Measurements from ENCODE around the gene ROBO1.
A peak's percentile ranks its signal among the peaks of the same experiment; 100 is the strongest.

ROBO1 gene

DNA sequence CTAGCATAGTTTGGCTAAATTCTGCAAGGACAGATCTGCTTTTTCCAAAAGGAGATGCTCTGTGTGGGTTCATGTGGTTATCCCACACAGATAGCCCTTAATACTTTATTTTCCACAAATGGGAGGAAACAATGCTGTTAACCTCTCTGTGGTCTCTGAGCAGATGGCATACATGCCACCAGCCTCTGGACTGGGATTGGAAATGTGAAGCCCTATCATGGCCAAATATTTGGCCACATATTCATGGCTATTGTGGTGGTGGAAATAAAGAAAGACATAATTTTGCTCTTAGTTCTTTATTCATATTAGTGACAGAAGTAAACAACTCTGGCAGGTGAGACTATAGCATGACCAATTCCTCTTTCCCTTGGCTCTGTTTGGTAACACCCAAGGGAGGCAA, 726.2 kb downstream of the ROBO1 start:
- DNase-seq = no peak

DNA sequence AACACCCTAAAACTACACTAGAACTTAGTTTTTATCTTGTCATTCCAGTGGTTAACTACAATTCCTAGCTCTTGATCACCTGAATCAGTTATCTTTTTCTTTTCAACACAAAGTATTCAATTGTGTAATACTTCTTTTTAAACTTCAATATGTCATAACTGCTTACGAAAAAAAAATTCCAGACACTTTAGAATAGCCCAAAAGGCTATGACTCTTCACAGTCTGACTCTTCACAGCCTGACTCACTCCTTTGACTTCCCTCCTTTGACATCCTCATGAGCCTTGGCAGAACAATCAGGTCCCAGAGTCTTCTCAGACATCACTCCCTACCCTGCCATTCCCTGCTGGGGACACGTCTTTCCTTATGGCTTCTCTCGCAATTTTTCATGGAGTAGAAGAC, 727.1 kb downstream of the ROBO1 start:
- DNase-seq = no peak

DNA sequence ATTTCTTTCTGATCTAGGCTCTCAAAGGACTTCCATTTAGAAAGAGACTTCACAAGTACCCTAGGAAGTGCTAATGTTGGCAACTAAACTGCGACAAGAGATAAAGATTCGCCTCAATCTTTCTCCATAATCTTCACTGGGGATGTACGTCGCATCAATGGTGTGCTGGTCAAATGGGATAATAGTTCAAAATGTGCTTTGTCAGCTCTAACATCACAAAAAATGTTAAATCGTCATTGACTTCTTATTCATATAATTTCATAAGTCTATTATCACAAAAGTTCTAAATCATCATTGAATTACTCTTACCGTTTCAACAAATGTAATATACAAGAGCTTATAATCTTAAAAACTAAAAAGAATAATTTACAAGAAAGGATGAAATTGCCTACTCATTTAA, 727.7 kb downstream of the ROBO1 start:
- no peak for DNase-seq

DNA sequence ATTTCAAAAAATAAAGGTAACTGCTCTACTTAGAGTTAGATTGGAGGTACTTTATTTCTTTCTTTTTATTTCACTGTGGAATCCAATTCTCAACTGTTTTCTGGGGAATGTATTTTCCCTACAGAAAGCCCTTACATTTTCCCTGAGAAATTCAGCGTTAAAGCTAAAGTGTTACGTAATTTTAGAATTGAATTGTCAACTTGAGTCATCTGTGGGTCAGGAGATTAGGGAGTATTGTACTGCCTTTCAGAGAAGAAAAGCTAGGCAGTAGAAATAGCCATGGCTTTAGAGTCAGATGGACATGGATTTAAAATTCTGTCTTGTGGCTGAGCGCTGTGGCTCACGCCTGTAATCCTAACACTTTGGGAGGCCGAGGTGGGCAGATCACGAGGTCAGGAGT, 728.6 kb downstream of the ROBO1 start:
- no peak for DNase-seq

DNA sequence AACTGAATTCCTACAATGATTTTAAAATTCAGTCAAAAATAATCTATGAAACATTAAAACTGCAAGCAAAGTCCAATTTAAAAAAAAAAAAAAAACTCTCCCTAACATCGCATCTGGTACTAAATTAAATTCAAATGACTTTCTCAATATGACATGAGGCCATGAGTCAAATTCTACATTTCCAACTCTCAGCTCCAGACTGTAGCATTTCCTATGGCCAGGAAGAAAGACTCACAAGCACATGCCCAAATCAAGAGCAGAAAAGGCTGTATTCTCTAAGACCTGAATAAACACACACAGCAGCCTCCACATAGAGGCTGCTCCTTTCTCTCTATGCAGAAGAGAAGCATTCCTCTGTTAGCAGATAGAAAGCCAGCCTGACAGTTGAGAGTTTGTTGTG, 729.2 kb downstream of the ROBO1 start:
- no peak for DNase-seq

DNA sequence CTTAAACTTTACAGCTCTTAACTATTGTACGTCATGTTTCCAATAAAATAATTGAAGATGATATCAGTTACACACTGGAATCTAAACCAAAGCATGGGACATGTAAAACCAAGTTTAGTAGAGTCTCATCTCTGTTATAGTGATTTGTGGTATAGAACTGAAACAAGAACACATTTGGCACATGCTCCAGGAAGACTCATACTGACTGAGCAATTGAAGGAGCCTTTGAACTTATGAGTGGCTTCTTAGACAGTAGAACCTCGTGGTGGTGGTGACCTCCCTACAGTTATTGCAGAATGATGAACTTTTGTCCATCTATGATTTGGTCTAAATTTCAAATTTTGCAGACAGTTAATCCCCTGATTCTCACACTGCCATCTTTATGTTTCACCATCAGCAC, 729.7 kb downstream of the ROBO1 start:
- no peak for DNase-seq

DNA sequence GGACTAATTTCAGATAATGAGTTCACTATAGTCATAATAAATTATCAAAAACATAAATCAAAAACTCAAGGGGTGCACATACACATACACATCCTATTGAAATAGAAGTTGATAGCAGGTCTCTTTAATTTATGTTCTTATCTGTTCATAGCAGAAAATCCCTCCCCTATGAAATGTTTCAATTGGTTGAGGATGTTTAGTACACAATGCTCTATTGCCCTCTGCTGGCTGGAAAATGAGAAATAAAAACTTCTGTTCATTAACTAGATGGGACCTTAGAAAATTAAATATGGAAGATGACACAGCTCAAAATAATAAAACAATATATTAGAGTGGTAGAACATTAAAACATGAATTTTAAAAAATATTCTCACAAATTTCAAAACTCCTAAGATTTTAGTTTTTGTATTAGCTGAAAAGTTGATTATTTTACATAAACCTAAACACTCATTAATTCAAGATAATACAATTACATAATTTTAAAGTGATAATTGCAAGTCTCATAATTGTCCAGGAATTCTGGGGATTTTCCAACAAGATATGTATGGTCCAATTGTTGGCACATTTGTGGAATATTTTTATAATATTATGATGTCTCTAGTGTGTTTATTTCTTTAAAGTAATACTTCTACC, 735.0 kb downstream of the ROBO1 start:
- DNase-seq = no peak

DNA sequence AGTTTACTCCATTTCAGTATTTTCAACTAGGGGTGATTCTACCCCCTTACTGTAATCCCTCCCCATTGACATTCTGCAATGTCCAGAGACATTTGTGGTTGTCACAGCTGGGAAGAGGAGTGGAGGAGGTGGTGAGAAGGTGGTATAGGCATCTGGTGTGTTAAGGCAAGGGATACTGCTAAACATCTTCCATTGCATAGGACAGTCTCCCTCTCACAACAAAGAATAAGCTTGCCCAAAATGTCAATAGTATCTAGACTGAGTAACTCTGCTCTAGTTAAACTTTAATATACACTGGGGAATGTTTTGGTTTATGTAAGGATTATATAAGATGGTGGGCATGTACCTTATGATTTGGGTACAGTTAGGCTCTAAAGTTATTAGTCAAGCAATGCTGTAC, 737.6 kb downstream of the ROBO1 start:
- DNase-seq = no peak

DNA sequence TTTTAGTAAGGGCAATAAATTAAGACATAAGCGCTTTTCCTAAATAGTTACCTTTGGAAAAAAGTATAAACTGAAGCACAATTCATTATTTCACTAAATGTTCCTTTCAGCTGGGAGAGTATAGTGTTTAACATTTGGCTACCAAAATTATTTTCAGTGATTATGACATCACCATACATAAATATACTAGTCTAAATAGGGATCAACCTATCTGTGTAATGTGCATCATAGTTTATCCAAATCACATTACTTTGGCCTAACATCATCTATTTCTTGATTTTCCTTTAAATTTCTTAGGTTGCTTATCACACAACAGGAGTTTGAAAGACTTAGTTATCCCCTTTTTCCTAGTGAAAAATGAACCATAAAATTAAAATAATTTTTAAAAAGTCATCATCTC, 738.9 kb downstream of the ROBO1 start:
- no peak for DNase-seq

DNA sequence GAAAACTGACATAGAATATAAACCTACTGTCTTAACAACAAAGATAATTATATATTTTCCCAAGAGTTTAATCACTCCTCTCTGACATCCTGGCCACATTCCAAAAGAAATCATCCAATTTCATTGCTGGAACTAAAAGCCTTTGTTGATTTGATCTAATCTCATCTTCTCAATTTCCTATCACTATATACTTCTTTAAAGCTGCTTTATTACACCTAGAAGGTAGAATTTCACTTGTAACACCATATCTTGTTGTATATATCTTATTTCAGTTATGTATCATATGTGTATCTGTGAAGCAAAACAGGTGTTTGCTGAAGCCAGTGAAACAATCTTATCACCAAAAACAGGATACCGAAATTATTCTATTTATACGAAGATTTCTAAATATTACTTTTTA, 740.2 kb downstream of the ROBO1 start:
- no peak for DNase-seq

DNA sequence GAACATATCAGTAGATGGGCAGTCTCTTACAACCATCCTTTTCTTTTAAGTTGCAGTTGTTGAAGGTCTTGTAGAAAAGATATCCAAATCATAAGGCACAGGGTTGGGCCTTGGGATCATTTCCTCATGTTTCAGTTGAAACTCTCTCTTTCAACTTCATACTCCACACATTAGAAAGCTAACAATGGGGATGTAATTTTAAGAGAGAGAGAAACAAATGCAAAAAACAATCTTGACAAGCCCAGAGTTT, 747.9 kb downstream of the ROBO1 start:
- DNase-seq = no peak

DNA sequence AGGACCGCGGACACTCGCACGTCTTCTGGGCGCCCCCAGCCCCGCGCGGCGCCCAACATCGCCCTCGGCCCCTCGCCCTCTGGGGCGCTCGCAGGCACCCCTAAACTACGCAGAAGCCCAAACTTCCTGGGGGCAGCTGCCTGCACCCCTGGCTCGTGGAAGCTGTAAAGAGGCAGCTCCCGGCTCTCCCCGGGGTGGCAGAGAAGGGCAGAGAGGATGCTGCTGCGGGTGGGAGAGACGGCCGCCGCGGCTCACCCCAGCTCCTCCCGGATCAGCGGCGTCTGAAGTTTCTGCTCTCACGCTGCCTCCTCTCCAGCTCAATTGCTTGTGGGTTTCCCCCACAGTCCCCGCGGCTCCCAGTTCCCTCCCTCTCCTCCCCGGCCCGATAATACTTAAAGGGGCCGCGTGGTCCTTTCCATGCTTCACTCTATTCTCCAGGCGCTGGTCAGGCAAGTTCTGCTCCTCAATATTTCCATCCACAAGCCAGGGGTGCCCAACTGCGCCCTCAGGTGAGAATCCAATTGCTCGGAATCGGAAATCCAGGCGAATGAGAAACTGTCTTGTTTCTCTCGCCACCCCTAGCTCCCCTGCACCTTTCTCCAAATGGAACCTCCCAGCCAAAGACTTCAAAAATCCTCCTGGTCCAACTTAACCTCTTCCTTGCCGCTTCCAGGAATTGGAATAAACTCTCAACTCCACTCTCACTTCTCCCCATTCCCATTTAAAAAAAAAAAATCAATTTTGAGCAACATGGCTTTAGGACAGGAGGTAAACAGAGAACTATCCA, 748.5 kb downstream of the ROBO1 start:
- DNase-seq = peak; percentile 35

DNA sequence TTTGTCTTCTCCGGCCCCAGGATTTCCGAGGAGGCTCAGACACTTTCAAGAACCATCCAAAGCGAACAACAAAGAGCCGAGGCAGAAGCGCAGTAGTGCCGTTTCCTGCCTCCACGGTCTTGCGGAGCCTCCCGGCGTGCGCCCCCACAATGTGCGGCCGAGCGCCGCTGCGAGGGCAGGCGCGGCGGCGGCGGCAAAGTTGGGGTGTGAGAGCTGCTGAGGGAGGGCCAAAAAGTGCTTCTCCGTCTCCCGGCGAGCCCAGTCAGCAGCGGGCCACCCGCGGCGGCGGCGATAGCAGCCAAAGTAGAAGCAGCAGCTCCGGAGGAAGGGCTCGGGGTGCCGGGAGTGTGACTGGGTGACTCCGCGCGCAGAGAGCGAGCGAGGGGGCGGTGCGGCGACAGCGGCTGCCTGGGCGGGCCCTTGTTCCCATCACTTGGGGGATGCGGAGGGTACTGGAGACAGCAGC, 749.1 kb downstream of the ROBO1 start:
- DNase-seq = no peak

DNA sequence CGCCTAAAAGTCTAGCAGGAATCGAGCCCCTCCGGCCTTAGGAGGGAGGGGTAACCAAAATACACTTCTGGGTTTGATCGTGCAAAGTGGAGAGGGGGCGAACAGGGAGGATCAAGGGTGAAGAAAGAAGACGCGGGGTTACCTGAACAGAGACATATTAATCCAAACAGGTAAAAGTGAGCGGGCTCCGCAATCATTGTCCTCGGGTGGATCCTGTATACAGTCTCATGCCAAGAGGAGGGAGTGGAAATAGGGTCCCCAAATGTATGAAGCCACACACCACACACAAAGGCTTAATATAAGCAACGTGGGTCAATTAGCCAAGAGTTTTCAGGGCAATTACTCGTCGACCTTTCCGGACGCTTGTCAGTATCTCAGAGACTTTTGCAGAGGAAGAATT, 749.5 kb downstream of the ROBO1 start:
- DNase-seq = no peak

DNA sequence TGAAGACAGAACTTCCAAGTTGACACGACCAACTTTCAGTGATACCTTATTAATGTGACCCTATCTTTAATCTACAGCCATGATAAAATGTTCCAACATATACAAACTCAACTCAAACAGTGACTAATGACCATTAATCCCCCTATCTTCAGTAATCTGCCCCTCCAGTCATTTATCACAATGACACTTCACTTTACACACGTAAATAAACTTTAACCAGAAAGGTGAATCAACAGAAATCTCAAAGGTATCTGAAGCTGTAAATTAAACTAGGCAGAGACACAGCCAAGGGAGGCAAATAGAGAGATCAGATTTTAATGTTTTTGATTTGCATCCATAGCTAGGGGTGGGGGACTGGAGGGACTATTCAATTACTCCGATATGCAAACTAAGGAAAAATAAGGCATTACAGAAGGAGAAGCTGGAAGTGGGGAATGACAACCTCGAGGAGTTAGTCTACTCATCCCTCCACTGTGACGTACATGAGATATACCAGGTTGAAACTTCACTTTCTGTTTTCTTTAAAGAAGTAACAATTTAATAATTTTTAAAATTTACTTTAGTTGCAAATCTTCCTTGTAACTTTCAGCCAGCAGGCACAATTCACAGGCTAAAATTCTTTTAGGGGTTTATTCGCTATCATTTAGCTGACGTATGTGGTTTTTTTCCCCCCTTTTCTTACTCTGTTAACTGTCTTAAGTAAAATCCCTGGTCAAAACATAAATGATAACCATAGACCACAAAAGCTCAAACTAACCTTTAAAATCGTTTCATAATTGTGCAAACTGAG, 751.0 kb downstream of the ROBO1 start:
- no peak for DNase-seq

DNA sequence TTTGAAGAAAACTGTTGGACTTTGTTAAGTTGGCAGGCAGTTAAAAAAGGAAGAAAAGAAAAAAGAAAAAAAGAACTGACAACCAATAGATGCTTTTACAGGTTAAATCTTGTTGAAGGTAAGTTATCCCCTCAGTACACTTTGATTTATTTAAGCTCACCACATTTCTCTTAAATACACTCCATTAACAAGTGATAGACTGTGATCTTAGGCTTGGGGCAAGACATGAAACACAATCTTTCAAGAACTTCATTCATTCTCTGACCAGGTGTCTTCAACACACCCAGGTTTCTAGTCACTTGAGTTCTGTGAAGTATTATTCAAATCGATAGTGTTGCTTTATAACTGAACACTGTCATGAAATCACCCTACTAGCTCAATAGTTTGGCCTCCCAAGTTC, 751.9 kb downstream of the ROBO1 start:
- DNase-seq = no peak

DNA sequence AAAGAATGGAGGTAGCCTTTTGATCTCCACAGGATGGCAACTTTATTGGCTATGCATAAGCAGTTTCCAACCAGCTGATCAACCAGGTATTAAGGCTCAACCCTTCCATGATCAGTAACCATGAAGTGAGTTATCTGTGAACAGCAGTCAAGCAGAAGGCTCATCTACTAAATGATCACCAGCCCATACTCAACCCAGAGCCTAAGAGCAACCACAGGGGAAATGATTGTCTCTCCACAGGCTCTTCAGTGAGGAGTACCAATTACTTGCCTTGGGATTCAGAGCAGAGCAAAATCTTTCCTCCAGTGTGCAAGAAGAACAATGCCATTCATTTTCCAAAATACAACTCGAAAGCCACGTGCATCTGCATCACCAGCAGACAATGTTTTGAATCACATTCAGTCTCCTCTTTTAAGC, 754.8 kb downstream of the ROBO1 start:
- no peak for DNase-seq

DNA sequence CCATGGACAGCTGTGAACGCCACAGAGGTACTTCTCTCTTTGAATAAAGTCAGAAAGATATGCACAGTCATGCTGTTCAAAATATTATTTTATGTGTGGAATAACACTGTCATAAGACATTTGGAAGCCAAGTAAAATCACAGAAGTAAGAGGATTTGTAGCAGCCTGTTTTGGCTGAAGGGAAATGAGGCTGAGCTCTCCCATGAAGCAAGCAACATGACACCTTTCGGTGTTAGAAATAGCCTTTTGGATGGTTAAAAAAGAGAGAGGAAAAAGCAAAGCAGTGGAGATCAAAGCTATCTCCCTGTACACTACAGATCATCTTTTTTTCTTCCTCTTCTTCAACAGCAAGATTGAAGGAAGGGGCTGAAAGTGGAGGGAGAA, 755.3 kb downstream of the ROBO1 start:
- no peak for DNase-seq

DNA sequence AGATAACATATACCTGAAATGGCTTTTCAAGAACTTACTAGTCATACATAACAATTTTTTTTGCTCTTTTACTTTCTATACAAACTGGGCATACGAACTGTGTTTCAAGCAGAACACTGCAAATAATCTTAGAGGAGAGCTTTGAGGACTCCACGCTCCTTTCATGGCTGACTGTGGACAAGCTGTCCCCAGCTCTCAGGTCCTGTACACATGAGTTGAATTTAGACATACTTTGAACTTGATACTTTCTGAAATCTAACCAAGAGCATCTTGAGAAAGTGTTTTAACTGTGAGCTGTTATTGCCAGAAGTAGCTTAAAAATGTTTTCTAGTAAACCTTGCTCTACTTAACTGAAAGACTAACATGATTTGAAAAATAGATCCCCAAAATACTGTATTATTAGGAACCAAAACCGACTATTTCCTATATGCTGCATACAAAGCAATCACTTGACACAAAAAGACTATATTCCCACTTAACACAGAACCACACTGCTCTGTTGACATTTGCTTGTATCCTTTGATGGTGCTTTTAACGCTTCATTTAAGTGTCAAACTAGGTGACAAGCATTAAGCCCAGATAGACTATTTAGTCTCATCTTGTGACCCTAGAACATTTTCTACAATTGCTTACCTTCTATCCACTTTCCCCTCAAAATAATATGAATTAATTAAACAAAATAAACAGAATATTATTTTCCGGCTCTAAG, 755.8 kb downstream of the ROBO1 start:
- DNase-seq = no peak

DNA sequence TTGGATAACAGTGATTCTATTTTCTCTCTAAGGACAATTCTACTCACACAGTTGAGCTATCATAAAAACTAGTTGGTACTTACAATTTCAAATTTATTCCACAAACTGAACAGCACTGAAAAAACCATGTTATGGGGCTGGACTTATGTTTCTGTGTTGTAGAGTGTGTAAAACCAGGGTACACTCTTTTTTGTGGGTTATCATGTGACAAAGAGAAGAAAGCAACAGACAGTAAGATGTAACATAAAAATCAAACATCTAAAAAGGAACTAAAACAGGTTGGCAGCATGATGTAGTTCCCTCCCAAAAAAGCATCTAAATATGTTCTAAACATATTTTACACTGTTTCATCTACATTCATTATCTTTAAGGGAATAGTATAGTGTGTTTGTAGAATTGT, 757.9 kb downstream of the ROBO1 start:
- no peak for DNase-seq

DNA sequence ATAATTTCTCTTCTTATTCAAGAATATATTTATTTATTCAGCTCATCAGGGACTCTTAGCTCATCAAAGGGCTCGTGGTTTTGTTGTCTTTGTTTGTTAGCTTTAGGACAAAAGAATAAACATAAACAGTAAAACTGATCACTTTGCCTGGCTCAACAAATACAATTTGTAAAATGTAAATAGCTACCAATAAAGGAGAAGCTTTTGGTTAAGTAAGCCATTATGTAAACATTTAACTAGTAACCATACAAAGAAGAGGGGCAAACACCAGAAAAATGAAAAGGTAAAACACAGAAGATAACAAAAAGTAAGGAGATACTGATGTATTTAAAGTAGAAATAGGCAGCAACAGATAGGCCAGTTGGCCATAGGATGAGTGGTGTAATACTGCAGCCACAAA, 761.7 kb downstream of the ROBO1 start:
- DNase-seq = no peak

DNA sequence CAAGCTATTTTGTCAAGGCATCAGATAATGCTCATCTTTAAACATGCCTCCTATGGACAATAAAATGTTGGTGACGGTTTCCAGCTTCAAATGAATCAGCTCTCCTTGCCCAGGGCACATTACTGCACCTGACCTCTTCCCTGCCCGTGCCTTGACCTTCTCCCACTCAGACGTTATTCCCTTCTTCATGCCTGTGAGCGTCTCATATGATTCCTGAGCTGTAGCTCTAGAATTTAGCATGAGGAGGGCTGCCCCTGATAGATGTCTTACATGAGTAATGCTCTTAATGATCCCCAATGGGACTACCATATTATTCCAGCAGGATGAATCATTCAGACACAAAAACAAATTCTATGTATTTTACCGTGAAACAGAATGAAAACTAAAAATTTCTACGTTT, 762.7 kb downstream of the ROBO1 start:
- no peak for DNase-seq

DNA sequence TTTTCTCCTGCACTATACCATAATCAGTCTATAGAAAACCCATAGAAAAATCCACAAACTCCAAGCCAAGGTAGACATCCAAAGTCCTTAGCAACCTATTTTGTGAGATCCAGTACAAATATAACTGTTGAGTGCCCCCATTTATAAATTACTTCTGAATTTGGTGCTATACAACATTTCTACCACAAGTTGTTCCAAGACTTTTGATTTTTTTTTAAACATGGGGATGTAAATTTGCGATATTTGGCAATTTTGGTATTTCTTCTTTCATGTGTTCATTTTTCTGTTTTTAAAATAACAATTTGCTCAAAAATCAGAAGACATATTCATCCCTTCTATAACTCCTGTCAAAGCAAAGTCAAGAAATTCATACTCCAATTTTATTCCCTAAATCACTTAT, 763.8 kb downstream of the ROBO1 start:
- DNase-seq = no peak

All from NCI-H2029 (cell line).